Mucosa of rectum (tissue), 2 donors: ENCODE measurements around the gene AFF3.

Experiments used
- H3K27ac ChIP-seq, 2 donors: one replicate each; pipeline ENCODE4 v1.7.0; 2013; ENCODE audit warnings: inconsistent platforms in 2 of 2, low read depth in 2 of 2, low read length in 2 of 2
- H3K27me3 ChIP-seq, 2 donors: one replicate each; pipeline ENCODE4 v1.7.0; 2013; ENCODE audit warnings: low read length in 2 of 2; ENCODE audit not compliant: control insufficient read depth in 2 of 2, insufficient read depth in 2 of 2
- H3K36me3 ChIP-seq, 2 donors: one replicate each; pipeline ENCODE4 v1.7.0; 2013; ENCODE audit warnings: low read length in 2 of 2; ENCODE audit not compliant: control insufficient read depth in 2 of 2, insufficient read depth in 2 of 2
- H3K4me1 ChIP-seq, 2 donors: one replicate each; pipeline ENCODE4 v1.7.0; 2013; ENCODE audit warnings: low read length in 2 of 2, mild to moderate bottlenecking in 1 of 2; ENCODE audit not compliant: control insufficient read depth in 2 of 2, insufficient read depth in 2 of 2
- H3K4me3 ChIP-seq, 2 donors: one replicate each; pipeline ENCODE4 v1.7.0; 2013; ENCODE audit warnings: low read length in 2 of 2
- H3K9ac ChIP-seq, 2 donors: one replicate each; pipeline ENCODE4 v1.7.0; 2013; ENCODE audit warnings: low read length in 2 of 2, low read depth in 1 of 2, mild to moderate bottlenecking in 1 of 2
- H3K9me3 ChIP-seq, 2 donors: one replicate each; pipeline ENCODE4 v1.7.0; 2013; ENCODE audit warnings: low read length in 2 of 2; ENCODE audit not compliant: control insufficient read depth in 2 of 2
- donor health status: healthy.
- donor health status: Normal muscosa, but diverticular disease.

Gene AFF3

DNA sequence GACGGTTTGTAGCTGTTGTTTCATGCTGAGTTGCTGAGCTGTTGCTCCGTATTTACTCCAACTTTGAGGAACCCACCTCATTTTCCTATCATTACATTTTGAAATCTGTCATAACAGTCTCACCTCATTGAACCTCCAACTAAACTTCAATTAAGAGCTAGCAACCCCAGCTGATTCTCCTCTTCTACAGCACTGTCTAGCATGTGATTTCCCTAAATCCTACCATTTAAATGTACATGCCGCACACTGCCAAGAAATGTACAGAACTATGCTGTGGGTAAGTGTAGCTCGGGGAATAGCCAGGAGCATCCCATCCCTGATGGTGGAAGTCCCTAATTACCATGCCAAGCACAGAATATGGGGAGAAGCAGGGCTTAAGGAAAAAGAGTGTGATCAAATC lies 299.9 kb downstream of the AFF3 start:
- H3K9ac ChIP-seq, result no peak overlapping the region
- no peaks in the 10 kb centered on the region for H3K27me3 ChIP-seq
- no peak overlapping the region for H3K27ac ChIP-seq
- no peaks in the 10 kb centered on the region for H3K9me3 ChIP-seq
- no peak overlapping the region for H3K4me3 ChIP-seq
- H3K4me1 ChIP-seq, result no peaks in the 10 kb centered on the region
- no peaks in the 10 kb centered on the region for H3K36me3 ChIP-seq

- H3K4me3 ChIP-seq, result no peak overlapping the region
- no peak overlapping the region for H3K27ac ChIP-seq
- H3K27me3 ChIP-seq, result no peaks in the 10 kb centered on the region
- H3K36me3 ChIP-seq, result no peaks in the 10 kb centered on the region
- H3K4me1 ChIP-seq, result no peaks in the 10 kb centered on the region
- H3K9ac ChIP-seq, result no peak overlapping the region
- H3K9me3 ChIP-seq, result no peaks in the 10 kb centered on the region
These were observed 300.6 kb downstream of the AFF3 start for GRCh38 chr2:99841749-99842148.

DNA sequence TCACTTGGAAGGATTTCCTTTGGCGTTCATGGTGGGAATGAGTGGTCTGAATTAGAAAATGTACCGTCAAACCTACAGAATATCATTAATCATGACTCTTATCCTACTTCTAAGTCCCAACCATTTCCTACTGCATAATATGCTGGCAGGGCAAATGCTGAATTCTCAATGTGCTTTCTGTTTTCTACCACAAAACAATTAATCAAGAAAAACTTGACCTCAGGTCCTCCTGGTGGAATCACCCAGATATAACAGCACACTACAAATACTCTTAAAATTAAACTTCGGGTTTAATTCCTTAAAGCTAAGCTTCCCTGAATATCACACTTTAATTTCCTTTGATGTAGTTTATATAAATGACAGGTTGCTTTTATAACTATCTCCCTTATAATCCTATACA lies 301.6 kb downstream of the AFF3 start:
- no peaks in the 10 kb centered on the region for H3K36me3 ChIP-seq
- no peaks in the 10 kb centered on the region for H3K27me3 ChIP-seq
- H3K27ac ChIP-seq, result no peak overlapping the region
- H3K9me3 ChIP-seq, result no peaks in the 10 kb centered on the region
- no peak overlapping the region for H3K9ac ChIP-seq
- H3K4me1 ChIP-seq, result no peaks in the 10 kb centered on the region
- no peak overlapping the region for H3K4me3 ChIP-seq

GRCh38 chr2:99836690-99837605 lies 305.4 kb downstream of the AFF3 start:
- H3K27me3 ChIP-seq, result no peaks in the 10 kb centered on the region
- no peaks in the 10 kb centered on the region for H3K4me1 ChIP-seq
- no peak overlapping the region for H3K27ac ChIP-seq
- H3K9ac ChIP-seq, result no peak overlapping the region
- H3K4me3 ChIP-seq, result no peak overlapping the region
- H3K9me3 ChIP-seq, result no peaks in the 10 kb centered on the region
- H3K36me3 ChIP-seq, result no peaks in the 10 kb centered on the region

GRCh38 chr2:99834426-99834825 lies 308.0 kb downstream of the AFF3 start:
- Histone ChIP-seq H3K9me3 (no peaks in the 10 kb centered on the region), H3K4me3 (no peak overlapping the region), H3K4me1 (no peaks in the 10 kb centered on the region)

DNA sequence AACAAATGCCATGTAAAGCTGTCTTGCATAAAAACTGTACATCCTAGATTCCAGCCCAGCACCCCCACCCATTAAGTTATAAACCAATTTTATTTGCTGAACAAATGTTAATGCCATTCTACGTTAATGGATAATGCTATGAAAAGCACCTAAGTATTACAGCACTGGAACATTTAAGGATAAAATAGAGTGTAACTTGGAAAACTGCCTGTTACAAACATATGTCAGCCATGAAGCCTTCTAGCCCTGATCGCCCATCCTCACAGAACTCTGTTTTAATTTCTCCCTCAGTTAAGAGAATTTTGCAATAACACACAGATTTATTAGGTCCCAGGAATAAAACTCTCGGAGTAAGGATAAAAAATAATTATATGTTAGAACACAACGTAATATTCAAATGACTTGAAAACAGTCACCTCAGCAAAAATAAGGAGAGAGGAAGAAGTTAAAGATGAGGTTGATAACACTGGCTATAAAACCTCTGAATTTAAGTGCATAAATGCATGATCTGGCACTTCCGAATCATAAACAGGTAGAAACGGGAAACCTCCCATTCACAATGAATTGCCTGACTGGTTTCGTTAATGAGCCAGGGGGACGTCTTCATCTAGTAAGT lies 308.7 kb downstream of the AFF3 start:
- Histone ChIP-seq H3K27me3 (no peaks in the 10 kb centered on the region), H3K4me1 (no peaks in the 10 kb centered on the region), H3K4me3 (no peak overlapping the region), H3K9ac (no peak overlapping the region), H3K27ac (no peak overlapping the region), H3K36me3 (no peaks in the 10 kb centered on the region), H3K9me3 (no peaks in the 10 kb centered on the region)

More at GRCh38 chr2:99834426-99834825, 308.0 kb downstream of the AFF3 start:
- Histone ChIP-seq H3K36me3 (no peaks in the 10 kb centered on the region), H3K9ac (no peak overlapping the region), H3K27ac (no peak overlapping the region), H3K27me3 (no peaks in the 10 kb centered on the region)

- no peaks in the 10 kb centered on the region for H3K4me1 ChIP-seq
- no peaks in the 10 kb centered on the region for H3K36me3 ChIP-seq
- no peak overlapping the region for H3K27ac ChIP-seq
- H3K9ac ChIP-seq, result no peak overlapping the region
- no peaks in the 10 kb centered on the region for H3K9me3 ChIP-seq
- H3K4me3 ChIP-seq, result no peak overlapping the region
- no peaks in the 10 kb centered on the region for H3K27me3 ChIP-seq
These were observed 309.5 kb downstream of the AFF3 start for GRCh38 chr2:99832926-99833325.

GRCh38 chr2:99831772-99832171 lies 310.6 kb downstream of the AFF3 start:
- H3K27me3 ChIP-seq, result no peaks in the 10 kb centered on the region
- no peaks in the 10 kb centered on the region for H3K4me1 ChIP-seq
- no peak overlapping the region for H3K9ac ChIP-seq
- H3K9me3 ChIP-seq, result no peaks in the 10 kb centered on the region
- H3K27ac ChIP-seq, result no peak overlapping the region
- no peaks in the 10 kb centered on the region for H3K36me3 ChIP-seq
- H3K4me3 ChIP-seq, result no peak overlapping the region

DNA sequence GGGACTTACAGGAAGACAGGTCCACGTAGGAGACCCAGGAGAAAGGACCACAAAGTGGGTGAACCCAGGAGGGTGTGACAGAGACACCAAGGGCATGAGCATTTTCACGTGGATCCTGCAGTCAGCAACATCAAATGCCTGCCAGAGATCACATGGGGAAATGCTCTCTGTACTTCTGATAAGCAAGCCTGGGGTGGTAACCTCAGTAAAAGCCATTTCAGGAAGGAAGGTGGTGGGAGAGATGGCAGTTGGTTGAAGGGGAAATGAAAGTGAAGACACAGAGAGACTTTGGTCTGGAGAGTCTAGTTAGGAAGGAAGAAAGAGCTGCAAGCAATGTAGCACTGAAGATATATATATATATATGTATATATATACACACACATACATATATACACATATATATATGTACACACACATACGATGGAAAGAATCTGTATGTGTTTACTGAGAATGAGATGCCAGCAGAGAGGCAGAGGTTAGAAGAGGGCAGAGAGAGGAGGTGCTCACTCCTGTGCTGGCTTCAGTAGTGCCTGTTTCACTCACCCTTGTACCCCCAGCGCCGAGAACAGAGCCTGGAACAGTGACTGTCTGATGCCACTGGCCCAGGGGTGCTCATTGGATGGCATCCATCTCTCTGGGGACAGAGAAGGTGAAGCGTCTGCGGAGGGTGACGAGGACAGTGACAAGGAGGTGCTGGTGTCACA lies 314.9 kb downstream of the AFF3 start:
- H3K27ac ChIP-seq, result no peak overlapping the region
- H3K4me3 ChIP-seq, result no peak overlapping the region
- H3K4me1 ChIP-seq, result no peaks in the 10 kb centered on the region
- no peaks in the 10 kb centered on the region for H3K27me3 ChIP-seq
- no peaks in the 10 kb centered on the region for H3K36me3 ChIP-seq
- H3K9ac ChIP-seq, result no peak overlapping the region
- H3K9me3 ChIP-seq, result no peaks in the 10 kb centered on the region

DNA sequence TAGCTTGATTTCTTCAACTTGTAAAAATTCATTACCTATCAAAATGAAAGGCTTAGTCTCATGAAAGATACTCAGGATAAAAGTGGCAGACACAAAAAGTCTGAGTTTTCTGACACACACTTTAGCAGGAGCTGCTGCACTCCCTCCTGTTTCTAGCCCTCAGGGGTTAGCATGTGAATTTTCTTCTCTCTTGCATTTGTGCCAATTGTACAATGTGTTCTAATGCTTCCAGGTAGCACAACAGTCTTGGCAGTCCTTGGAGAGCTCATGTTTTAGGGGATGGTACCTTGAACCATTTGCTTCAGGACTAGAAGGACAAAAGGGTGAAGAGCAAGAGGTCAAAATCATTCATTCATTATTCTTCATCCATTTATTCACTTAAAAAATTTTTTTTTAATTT lies 316.8 kb downstream of the AFF3 start:
- Histone ChIP-seq H3K27me3 (no peaks in the 10 kb centered on the region), H3K27ac (no peak overlapping the region), H3K9ac (no peak overlapping the region), H3K4me1 (no peaks in the 10 kb centered on the region), H3K36me3 (no peaks in the 10 kb centered on the region), H3K9me3 (no peaks in the 10 kb centered on the region), H3K4me3 (no peak overlapping the region)
